ENCODE measurements around the gene KHDRBS2.

Gene KHDRBS2

GRCh38 chr6:61886608-61887259 is 399.3 kb downstream of the KHDRBS2 start:
- TF ChIP-seq REST (IDR thresholded peaks at IDR 0.05; ENCODE audit: insufficient read depth in 1 of 2, low read depth in 2 of 2, low read length in 2 of 2) (no peak), FOXP2 (optimal IDR thresholded peaks at IDR 0.05; ENCODE audit: borderline replicate concordance, extremely low read depth, extremely low read length, insufficient read depth) (no peak), SIN3A (IDR thresholded peaks at IDR 0.05; ENCODE audit: borderline replicate concordance, insufficient read depth, low read length) (no peak), POLR2AphosphoS5 (IDR thresholded peaks at IDR 0.05; ENCODE audit: low read depth, low read length) (no peak), TAF1 (IDR thresholded peaks at IDR 0.05; ENCODE audit: borderline replicate concordance, insufficient read depth, low read length) (no peak)

- TF ChIP-seq SIN3A (IDR thresholded peaks at IDR 0.05; ENCODE audit: borderline replicate concordance, insufficient read depth, low read length) = no peak
- TF ChIP-seq FOXP2 (optimal IDR thresholded peaks at IDR 0.05; ENCODE audit: borderline replicate concordance, extremely low read depth, extremely low read length, insufficient read depth) = no peak
- TF ChIP-seq POLR2AphosphoS5 (IDR thresholded peaks at IDR 0.05; ENCODE audit: low read depth, low read length) = no peak
- TF ChIP-seq TAF1 (IDR thresholded peaks at IDR 0.05; ENCODE audit: borderline replicate concordance, insufficient read depth, low read length) = no peak
- TF ChIP-seq REST (IDR thresholded peaks at IDR 0.05; ENCODE audit: insufficient read depth in 1 of 2, low read depth in 2 of 2, low read length in 2 of 2) = no peak
Measured at GRCh38 chr6:61869632-61870400, 416.2 kb downstream of the KHDRBS2 start.

- no peak for TF ChIP-seq REST (IDR thresholded peaks at IDR 0.05; ENCODE audit: insufficient read depth in 1 of 2, low read depth in 2 of 2, low read length in 2 of 2)
- no peak for TF ChIP-seq POLR2AphosphoS5 (IDR thresholded peaks at IDR 0.05; ENCODE audit: low read depth, low read length)
- no peak for TF ChIP-seq FOXP2 (optimal IDR thresholded peaks at IDR 0.05; ENCODE audit: borderline replicate concordance, extremely low read depth, extremely low read length, insufficient read depth)
- TF ChIP-seq SIN3A (IDR thresholded peaks at IDR 0.05; ENCODE audit: borderline replicate concordance, insufficient read depth, low read length) = no peak
- TF ChIP-seq TAF1 (IDR thresholded peaks at IDR 0.05; ENCODE audit: borderline replicate concordance, insufficient read depth, low read length) = no peak
Measured at GRCh38 chr6:61868507-61869080, 417.4 kb downstream of the KHDRBS2 start.

GRCh38 chr6:61867635-61868034 is 418.4 kb downstream of the KHDRBS2 start:
- TF ChIP-seq SIN3A (IDR thresholded peaks at IDR 0.05; ENCODE audit: borderline replicate concordance, insufficient read depth, low read length) = no peak
- TF ChIP-seq TAF1 (IDR thresholded peaks at IDR 0.05; ENCODE audit: borderline replicate concordance, insufficient read depth, low read length) = no peak
- TF ChIP-seq FOXP2 (optimal IDR thresholded peaks at IDR 0.05; ENCODE audit: borderline replicate concordance, extremely low read depth, extremely low read length, insufficient read depth) = no peak

- TF ChIP-seq SIN3A (IDR thresholded peaks at IDR 0.05; ENCODE audit: borderline replicate concordance, insufficient read depth, low read length) (no peak), REST (IDR thresholded peaks at IDR 0.05; ENCODE audit: insufficient read depth in 1 of 2, low read depth in 2 of 2, low read length in 2 of 2) (no peak), POLR2AphosphoS5 (IDR thresholded peaks at IDR 0.05; ENCODE audit: low read depth, low read length) (no peak), TAF1 (IDR thresholded peaks at IDR 0.05; ENCODE audit: borderline replicate concordance, insufficient read depth, low read length) (no peak), FOXP2 (optimal IDR thresholded peaks at IDR 0.05; ENCODE audit: borderline replicate concordance, extremely low read depth, extremely low read length, insufficient read depth) (no peak)
Measured at GRCh38 chr6:61857541-61857940, 428.5 kb downstream of the KHDRBS2 start.

Data from PFSK-1 (cell line).